ENCODE measurements around the gene GP2. TPM values are rescaled to one million over a fixed set of nuclear protein-coding genes. Genes with fewer than 3 reads are reported as not detected.

GP2 gene
- total and polyA plus RNA-seq, 4 donors, result 0.08 to 11.9 (median 0.88) TPM; not detected in 1

DNA sequence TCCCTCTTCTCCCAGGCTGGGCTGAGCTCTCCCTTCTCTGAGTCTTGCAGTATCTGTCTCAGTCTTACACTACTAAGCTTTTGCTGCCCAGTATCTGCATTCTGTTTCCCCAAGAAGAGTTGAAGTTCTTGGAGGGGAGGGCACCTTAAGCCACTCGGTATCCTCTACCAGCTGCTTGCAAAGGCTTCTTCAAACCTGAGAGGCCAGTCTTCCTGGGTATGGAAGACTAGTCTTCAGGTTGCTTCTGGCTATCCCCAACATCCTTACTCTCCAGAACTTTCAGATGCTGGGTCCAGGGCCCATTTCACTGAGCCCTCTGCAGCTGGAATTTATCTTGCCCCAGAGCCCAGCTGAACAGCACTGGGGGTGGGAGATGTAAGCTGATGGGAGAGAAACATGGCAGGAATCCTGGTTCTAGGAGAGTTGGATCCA lies 20.1 kb downstream of the GP2 start:
- no peaks in the 10 kb centered on the region for H3K36me3 ChIP-seq (ENCODE audit: control insufficient read depth in 4 of 4, insufficient read depth in 4 of 4, low read length in 4 of 4)
- peaks cover 0 to 6% (median 2%) of the 10 kb centered on the region in 3 donors for H3K27me3 ChIP-seq (ENCODE audit: control insufficient read depth in 3 of 3, insufficient read depth in 3 of 3, low read length in 2 of 3)
- TF ChIP-seq, protein P1, sequence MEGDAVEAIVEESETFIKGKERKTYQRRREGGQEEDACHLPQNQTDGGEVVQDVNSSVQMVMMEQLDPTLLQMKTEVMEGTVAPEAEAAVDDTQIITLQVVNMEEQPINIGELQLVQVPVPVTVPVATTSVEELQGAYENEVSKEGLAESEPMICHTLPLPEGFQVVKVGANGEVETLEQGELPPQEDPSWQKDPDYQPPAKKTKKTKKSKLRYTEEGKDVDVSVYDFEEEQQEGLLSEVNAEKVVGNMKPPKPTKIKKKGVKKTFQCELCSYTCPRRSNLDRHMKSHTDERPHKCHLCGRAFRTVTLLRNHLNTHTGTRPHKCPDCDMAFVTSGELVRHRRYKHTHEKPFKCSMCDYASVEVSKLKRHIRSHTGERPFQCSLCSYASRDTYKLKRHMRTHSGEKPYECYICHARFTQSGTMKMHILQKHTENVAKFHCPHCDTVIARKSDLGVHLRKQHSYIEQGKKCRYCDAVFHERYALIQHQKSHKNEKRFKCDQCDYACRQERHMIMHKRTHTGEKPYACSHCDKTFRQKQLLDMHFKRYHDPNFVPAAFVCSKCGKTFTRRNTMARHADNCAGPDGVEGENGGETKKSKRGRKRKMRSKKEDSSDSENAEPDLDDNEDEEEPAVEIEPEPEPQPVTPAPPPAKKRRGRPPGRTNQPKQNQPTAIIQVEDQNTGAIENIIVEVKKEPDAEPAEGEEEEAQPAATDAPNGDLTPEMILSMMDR (IDR thresholded peaks at IDR 0.05; ENCODE audit: control extremely low read depth, extremely low read depth), result no peak
- WGBS, 2 donors, result 50 to 69% methylated on average over 1 of the region's 1 CpG
- H3K9me3 ChIP-seq (ENCODE audit: control insufficient read depth in 4 of 4, insufficient read depth in 3 of 4, low read length in 3 of 4), result peaks cover 0 to 3% (median 0%) of the 10 kb centered on the region in 4 donors
- DNase-seq (no peak), ATAC-seq (ENCODE audit: insufficient read depth, low FRiP score) (no peak)
- H3K27ac ChIP-seq (ENCODE audit: low read depth in 1 of 2, low read length in 1 of 2), result no peak overlapping the region
- no peak overlapping the region for H3K9ac ChIP-seq (ENCODE audit: insufficient read depth in 1 of 2, low read length in 2 of 2)
- H3K4me3 ChIP-seq, result no peak overlapping the region
- H3K4me1 ChIP-seq (ENCODE audit: control insufficient read depth in 5 of 5, insufficient read depth in 5 of 5, low read length in 5 of 5), result no peaks in the 10 kb centered on the region

DNA sequence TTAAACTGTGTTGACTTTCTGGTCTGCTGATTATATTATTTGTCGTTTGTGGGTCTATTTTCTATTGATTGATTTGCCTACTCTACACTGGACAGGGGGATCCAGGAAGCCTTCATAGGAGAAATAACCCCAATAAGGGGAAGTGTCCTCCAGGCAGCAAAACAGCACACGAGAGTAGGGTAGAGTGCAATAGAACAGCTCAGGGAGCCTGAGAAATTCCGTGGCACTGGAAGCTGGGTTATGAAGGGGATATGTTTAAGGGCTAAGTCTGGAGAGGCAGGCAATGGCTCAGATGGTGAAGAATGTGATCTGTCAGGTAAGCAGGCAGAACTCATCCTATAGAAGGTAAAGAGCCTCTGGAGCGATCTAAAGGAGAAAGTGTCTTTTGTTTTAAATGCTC lies 20.9 kb downstream of the GP2 start:
- ATAC-seq (ENCODE audit: insufficient read depth, low FRiP score), result no peak
- H3K27ac ChIP-seq (ENCODE audit: low read depth in 1 of 2, low read length in 1 of 2), result no peak overlapping the region
- TF ChIP-seq, protein P1 (IDR thresholded peaks at IDR 0.05; ENCODE audit: control extremely low read depth, extremely low read depth), result no peak
- H3K36me3 ChIP-seq (ENCODE audit: control insufficient read depth in 4 of 4, insufficient read depth in 4 of 4, low read length in 4 of 4), result no peaks in the 10 kb centered on the region
- H3K9me3 ChIP-seq (ENCODE audit: control insufficient read depth in 4 of 4, insufficient read depth in 3 of 4, low read length in 3 of 4), result peaks cover 0 to under 1% (median 0%) of the 10 kb centered on the region in 4 donors
- H3K4me3 ChIP-seq, result no peak overlapping the region
- H3K4me1 ChIP-seq (ENCODE audit: control insufficient read depth in 5 of 5, insufficient read depth in 5 of 5, low read length in 5 of 5), result no peaks in the 10 kb centered on the region
- DNase-seq, result no peak
- no peak overlapping the region for H3K9ac ChIP-seq (ENCODE audit: insufficient read depth in 1 of 2, low read length in 2 of 2)
- 53 to 55% methylated on average over 4 of the region's 4 CpGs for WGBS, 2 donors
- H3K27me3 ChIP-seq (ENCODE audit: control insufficient read depth in 3 of 3, insufficient read depth in 3 of 3, low read length in 2 of 3), result peaks cover 0 to 6% (median 2%) of the 10 kb centered on the region in 3 donors

DNA sequence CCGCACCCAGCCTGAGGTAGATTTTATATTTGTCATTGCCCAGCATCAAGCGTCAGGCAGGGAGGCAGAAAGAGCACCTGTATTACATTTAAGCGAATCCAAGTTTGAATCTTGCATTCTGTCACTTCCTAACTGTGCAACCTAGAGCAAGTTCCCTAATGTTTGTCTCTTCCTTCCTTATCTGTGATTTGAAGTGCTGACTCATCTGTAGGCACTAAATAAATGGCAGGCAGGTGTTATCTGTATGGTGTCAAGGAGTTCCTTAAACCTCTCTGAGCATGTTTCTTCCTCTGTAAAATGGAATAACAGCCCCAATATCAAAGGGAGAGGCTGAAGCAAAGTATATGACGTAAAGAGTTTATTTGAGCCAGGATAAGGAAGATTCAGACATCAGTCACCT lies 24.3 kb downstream of the GP2 start:
- Histone ChIP-seq H3K4me3 (no peak overlapping the region), H3K36me3 (ENCODE audit: control insufficient read depth in 4 of 4, insufficient read depth in 4 of 4, low read length in 4 of 4) (no peaks in the 10 kb centered on the region), H3K27ac (ENCODE audit: low read depth in 1 of 2, low read length in 1 of 2) (no peak overlapping the region), H3K27me3 (ENCODE audit: control insufficient read depth in 3 of 3, insufficient read depth in 3 of 3, low read length in 2 of 3) (peaks cover 0 to 8% (median 2%) of the 10 kb centered on the region in 3 donors), H3K9me3 (ENCODE audit: control insufficient read depth in 4 of 4, insufficient read depth in 3 of 4, low read length in 3 of 4) (no peaks in the 10 kb centered on the region), H3K9ac (ENCODE audit: insufficient read depth in 1 of 2, low read length in 2 of 2) (no peak overlapping the region), H3K4me1 (ENCODE audit: control insufficient read depth in 5 of 5, insufficient read depth in 5 of 5, low read length in 5 of 5) (no peaks in the 10 kb centered on the region)
- TF ChIP-seq, protein P1 (IDR thresholded peaks at IDR 0.05; ENCODE audit: control extremely low read depth, extremely low read depth), result no peak
- DNase-seq, result no peak
- ATAC-seq (ENCODE audit: insufficient read depth, low FRiP score), result no peak
- WGBS, 2 donors, result 56 to 63% methylated on average over 4 of the region's 4 CpGs

DNA sequence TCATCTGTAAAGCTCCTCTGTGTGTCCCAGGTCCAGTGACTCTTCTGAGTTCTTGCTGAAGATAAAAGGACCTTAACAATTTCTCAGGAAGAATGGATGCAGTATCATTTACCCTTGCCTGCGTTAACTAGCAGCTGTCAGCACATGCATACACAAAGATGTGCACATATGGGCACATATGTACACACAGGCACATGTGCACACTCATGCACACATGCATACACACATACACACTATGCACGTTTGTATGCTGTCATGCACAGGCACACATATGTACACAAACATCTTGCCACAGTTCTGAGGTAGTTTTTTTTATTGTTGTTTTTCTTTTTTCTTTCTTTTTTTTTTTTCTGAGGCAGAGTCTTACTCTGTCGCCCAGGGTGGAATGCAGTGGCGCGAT lies 24.9 kb downstream of the GP2 start:
- Histone ChIP-seq H3K4me1 (ENCODE audit: control insufficient read depth in 5 of 5, insufficient read depth in 5 of 5, low read length in 5 of 5) (no peaks in the 10 kb centered on the region), H3K4me3 (no peak overlapping the region), H3K36me3 (ENCODE audit: control insufficient read depth in 4 of 4, insufficient read depth in 4 of 4, low read length in 4 of 4) (no peaks in the 10 kb centered on the region), H3K9me3 (ENCODE audit: control insufficient read depth in 4 of 4, insufficient read depth in 3 of 4, low read length in 3 of 4) (no peaks in the 10 kb centered on the region), H3K9ac (ENCODE audit: insufficient read depth in 1 of 2, low read length in 2 of 2) (no peak overlapping the region), H3K27me3 (ENCODE audit: control insufficient read depth in 3 of 3, insufficient read depth in 3 of 3, low read length in 2 of 3) (peaks cover 0 to 3% (median 2%) of the 10 kb centered on the region in 3 donors), H3K27ac (ENCODE audit: low read depth in 1 of 2, low read length in 1 of 2) (no peak overlapping the region)
- WGBS, 2 donors, result 78 to 79% methylated on average over 5 of the region's 5 CpGs
- TF ChIP-seq, protein P1 (IDR thresholded peaks at IDR 0.05; ENCODE audit: control extremely low read depth, extremely low read depth), result no peak
- ATAC-seq (ENCODE audit: insufficient read depth, low FRiP score) (no peak), DNase-seq (no peak)

Measured in lung (tissue), 12 donors.